ENCODE results near the gene CDKN2B. TPM values are rescaled to one million over a fixed set of nuclear protein-coding genes. Genes with fewer than 3 reads are reported as not detected.

The CDKN2B gene
- total and polyA plus RNA-seq, 7 donors, result 1.7 to 12.3 (median 7.2) TPM

DNA sequence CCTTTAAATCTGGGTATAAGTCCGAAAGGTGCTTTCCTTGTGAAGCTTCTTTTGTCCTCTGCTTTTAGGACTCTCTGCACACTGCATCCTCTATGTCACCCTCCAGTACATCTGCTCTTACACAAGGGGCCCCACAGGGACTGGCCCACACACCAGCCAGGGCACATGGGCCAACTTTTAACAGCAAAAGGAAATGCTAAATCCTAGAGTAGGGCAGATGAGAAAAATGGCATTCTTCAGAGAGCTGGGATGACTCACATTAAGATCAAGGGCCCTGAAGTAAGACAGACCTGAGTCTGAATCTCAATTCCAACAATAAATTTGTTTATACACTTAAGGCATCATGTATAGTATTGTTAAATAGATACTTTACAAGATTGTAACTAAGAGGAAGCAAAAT, 40.3 kb upstream of the CDKN2B start:
- Histone ChIP-seq H3K36me3 (ENCODE audit: insufficient read depth in 1 of 2, low read depth in 1 of 2) (no peaks in the 10 kb centered on the region), H3K9me3 (no peaks in the 10 kb centered on the region), H3K27me3 (ENCODE audit: insufficient read depth in 3 of 3, low read length in 2 of 3) (no peaks in the 10 kb centered on the region), H3K4me3 (no peak overlapping the region), H3K4me1 (peaks cover 11% of the 10 kb centered on the region), H3K27ac (no peak overlapping the region)
- TF ChIP-seq, protein P1, sequence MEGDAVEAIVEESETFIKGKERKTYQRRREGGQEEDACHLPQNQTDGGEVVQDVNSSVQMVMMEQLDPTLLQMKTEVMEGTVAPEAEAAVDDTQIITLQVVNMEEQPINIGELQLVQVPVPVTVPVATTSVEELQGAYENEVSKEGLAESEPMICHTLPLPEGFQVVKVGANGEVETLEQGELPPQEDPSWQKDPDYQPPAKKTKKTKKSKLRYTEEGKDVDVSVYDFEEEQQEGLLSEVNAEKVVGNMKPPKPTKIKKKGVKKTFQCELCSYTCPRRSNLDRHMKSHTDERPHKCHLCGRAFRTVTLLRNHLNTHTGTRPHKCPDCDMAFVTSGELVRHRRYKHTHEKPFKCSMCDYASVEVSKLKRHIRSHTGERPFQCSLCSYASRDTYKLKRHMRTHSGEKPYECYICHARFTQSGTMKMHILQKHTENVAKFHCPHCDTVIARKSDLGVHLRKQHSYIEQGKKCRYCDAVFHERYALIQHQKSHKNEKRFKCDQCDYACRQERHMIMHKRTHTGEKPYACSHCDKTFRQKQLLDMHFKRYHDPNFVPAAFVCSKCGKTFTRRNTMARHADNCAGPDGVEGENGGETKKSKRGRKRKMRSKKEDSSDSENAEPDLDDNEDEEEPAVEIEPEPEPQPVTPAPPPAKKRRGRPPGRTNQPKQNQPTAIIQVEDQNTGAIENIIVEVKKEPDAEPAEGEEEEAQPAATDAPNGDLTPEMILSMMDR (IDR thresholded peaks at IDR 0.05), result no peak
- WGBS, 3 donors, result 88 to 100% (median 93%) methylated on average over 1 of the region's 1 CpG
- ATAC-seq (peak in 2 of 4 donors; percentile 32 to 56), DNase-seq (peak in 1 of 2 donors; percentile 60)
- intact Hi-C loops (cut with DNase I), result loop anchor here in 1 of 2 donors (5.0 kb wide), 1 partner anchor 58 kb away; no protein-coding TSS in a partner anchor

DNA sequence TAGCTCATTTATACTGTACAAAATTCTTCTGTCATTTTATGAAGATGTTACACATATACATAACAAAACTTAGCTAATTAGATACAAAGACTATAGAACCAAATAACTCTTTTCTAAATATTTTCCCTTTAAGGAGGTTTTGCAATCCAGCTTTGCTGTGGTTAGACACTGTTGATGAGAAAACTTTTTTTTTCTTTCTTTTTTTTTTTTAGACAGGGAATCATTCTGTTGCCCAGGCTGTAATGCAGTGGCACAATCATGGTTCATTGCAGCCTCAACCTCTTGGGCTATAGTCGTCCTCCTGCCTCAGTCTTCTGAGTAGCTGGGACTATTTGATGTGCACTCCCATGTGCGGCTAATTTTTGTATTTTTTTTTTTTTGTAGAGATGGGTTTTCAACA, 38.5 kb upstream of the CDKN2B start:
- TF ChIP-seq, protein P1 (IDR thresholded peaks at IDR 0.05), result no peak
- no peak for ATAC-seq
- no peaks in the 10 kb centered on the region for H3K27me3 ChIP-seq (ENCODE audit: insufficient read depth in 3 of 3, low read length in 2 of 3)
- H3K27ac ChIP-seq, result no peak overlapping the region
- WGBS, 3 donors, result 82 to 88% (median 86%) methylated on average over 2 of the region's 2 CpGs
- no peaks in the 10 kb centered on the region for H3K9me3 ChIP-seq
- no peaks in the 10 kb centered on the region for H3K36me3 ChIP-seq (ENCODE audit: insufficient read depth in 1 of 2, low read depth in 1 of 2)
- DNase-seq, result no peak
- intact Hi-C loops (cut with DNase I), result loop anchor here in 1 of 2 donors (5.0 kb wide), 1 partner anchor 60 kb away; no protein-coding TSS in a partner anchor
- peaks cover 11% of the 10 kb centered on the region for H3K4me1 ChIP-seq
- no peak overlapping the region for H3K4me3 ChIP-seq

DNA sequence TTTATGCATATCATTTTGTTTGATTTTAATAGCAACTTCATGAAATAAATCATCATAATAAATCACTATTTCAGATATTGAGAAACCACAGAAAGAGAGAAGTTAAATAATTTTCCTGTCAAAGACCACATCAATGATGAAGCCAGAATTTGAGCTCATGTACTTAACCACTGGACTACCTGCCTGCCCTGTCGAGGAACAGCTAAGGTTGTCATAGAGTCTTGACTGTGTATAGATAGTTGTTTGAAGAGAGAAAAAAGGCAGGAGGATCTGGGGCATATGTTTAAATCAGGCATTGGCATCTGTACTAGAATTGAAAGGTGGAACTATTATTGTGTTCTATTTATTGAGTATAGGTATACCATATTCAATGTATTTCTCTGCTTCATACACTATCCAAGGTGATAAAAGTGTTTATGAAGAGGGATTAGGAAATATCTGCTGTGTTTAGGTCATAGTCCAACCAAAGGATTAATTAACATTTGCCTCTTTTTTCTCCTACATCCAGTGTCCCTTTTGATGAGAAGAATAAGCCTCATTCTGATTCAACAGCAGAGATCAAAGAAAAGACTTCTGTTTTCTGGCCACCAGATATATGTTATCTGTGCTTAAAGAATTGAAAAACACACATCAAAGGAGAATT, 37.3 kb upstream of the CDKN2B start:
- peaks cover 11% of the 10 kb centered on the region for H3K4me1 ChIP-seq
- no peak overlapping the region for H3K27ac ChIP-seq
- no peaks in the 10 kb centered on the region for H3K9me3 ChIP-seq
- H3K4me3 ChIP-seq, result no peak overlapping the region
- DNase-seq (no peak), ATAC-seq (no peak)
- WGBS, 3 donors, result 81 to 89% (median 86%) methylated on average over 1 of the region's 1 CpG
- H3K27me3 ChIP-seq (ENCODE audit: insufficient read depth in 3 of 3, low read length in 2 of 3), result no peaks in the 10 kb centered on the region
- no peaks in the 10 kb centered on the region for H3K36me3 ChIP-seq (ENCODE audit: insufficient read depth in 1 of 2, low read depth in 1 of 2)
- TF ChIP-seq, protein P1 (IDR thresholded peaks at IDR 0.05), result no peak
- intact Hi-C loops (cut with DNase I), result loop anchor here in 1 of 2 donors (5.0 kb wide), 1 partner anchor 61 kb away; no protein-coding TSS in a partner anchor

DNA sequence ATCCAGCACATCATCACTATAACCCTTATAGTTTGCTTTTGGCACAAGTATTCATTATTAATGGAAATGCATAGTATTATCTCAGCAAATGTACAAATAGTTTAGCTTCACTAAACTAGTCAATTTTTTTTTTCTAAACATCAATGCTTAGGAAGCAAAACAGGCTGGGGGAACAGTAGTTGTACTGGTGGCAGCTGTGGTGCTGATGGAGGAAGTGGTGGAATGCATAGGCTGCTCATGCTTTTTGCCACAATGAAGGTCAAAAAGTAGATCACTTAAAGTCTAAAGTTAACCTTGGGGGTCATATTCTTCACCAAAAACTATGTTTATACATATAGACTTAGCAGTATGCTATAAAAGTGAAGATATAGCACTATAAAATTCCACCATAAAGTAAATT, 36.3 kb upstream of the CDKN2B start:
- intact Hi-C loops (cut with DNase I), result loop anchor here in 1 of 2 donors (5.0 kb wide), 1 partner anchor 62 kb away; no protein-coding TSS in a partner anchor

More for the DNA sequence above, 36.3 kb upstream of the CDKN2B start:
- Histone ChIP-seq H3K27ac (no peak overlapping the region), H3K9me3 (no peaks in the 10 kb centered on the region), H3K4me1 (peaks cover 3% of the 10 kb centered on the region), H3K4me3 (no peak overlapping the region), H3K27me3 (ENCODE audit: insufficient read depth in 3 of 3, low read length in 2 of 3) (no peaks in the 10 kb centered on the region), H3K36me3 (ENCODE audit: insufficient read depth in 1 of 2, low read depth in 1 of 2) (no peaks in the 10 kb centered on the region)
- TF ChIP-seq, protein P1 (IDR thresholded peaks at IDR 0.05), result no peak
- no peak for DNase-seq
- no peak for ATAC-seq
